ENCODE results near the gene ELF4. TPM values are rescaled to one million over a fixed set of nuclear protein-coding genes. Genes with fewer than 3 reads are reported as not detected.

The ELF4 gene
- total RNA-seq, 1 donor from 2014 or later, result 11.2 TPM

- no peak for ATAC-seq
These were observed 62.9 kb downstream of the ELF4 start for GRCh38 chrX:130047416-130047815.

GRCh38 chrX:130039847-130040246, 70.5 kb downstream of the ELF4 start:
- no peak for ATAC-seq

- no peak for ATAC-seq
These were observed 76.1 kb downstream of the ELF4 start for GRCh38 chrX:130034178-130034577.

- ATAC-seq, result no peak
These were observed 77.7 kb downstream of the ELF4 start for GRCh38 chrX:130032552-130032951.

GRCh38 chrX:130030826-130031225, 79.5 kb downstream of the ELF4 start:
- no peak for ATAC-seq

GRCh38 chrX:130028196-130028595, 82.1 kb downstream of the ELF4 start:
- no peak for ATAC-seq

- ATAC-seq, result no peak
These were observed 82.7 kb downstream of the ELF4 start for GRCh38 chrX:130027569-130027968.

GRCh38 chrX:130025256-130025655, 85.0 kb downstream of the ELF4 start:
- ATAC-seq, result no peak

GRCh38 chrX:130024127-130024526, 86.2 kb downstream of the ELF4 start:
- peak; percentile 93 for ATAC-seq

- ATAC-seq, result no peak
These were observed 89.5 kb downstream of the ELF4 start for GRCh38 chrX:130020661-130021324.

GRCh38 chrX:130018143-130018542, 92.2 kb downstream of the ELF4 start:
- no peak for ATAC-seq

- no peak for ATAC-seq
These were observed 95.1 kb downstream of the ELF4 start for GRCh38 chrX:130015181-130015580.

Other genes starting within 250 kb of the ELF4 start
- gene UTP14A, start 204.3 kb downstream of the ELF4 start, total RNA-seq, result 17.7 TPM
- gene BCORL1, start 127.9 kb downstream of the ELF4 start, total RNA-seq, result 2.6 TPM
- 21.9 TPM for gene AIFM1, start 55.3 kb upstream of the ELF4 start, total RNA-seq
- gene RAB33A, start 61.5 kb upstream of the ELF4 start, total RNA-seq, result 0.20 TPM
- gene ZNF280C, start 158.4 kb upstream of the ELF4 start, total RNA-seq, result 2.9 TPM
- gene SLC25A14, start 229.4 kb upstream of the ELF4 start, total RNA-seq, result 8.4 TPM

All from esophagus mucosa (tissue), 1 donor.